GM18870 (cell line): ENCODE results near the gene MPP3.

Source experiments
- ATAC-seq: cut with Tn5 transposase; IDR thresholded peaks from one replicate; pipeline ENCODE4 v1.9.1; 2021; ENCODE audit warnings: moderate library complexity; ENCODE audit not compliant: unreplicated experiment

The MPP3 gene

DNA sequence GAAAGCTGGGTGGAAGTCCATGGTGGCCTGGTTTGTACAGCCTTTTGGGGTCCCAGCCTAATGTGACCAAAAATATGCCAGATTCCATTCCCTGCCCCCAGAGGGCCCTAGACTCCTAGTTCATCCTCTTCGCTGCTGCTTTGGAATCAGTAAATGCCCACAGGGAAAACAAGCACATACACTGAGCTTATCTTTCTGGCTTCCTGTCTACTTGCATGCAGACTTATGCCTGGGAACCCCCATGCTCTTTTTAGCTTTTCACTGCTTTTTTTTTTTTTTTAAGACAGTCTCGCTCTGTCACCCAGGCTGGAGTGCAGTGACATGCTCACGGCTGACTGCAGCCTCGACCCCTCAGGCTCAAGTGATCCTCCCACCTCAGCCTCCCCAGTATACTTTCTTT is 7.9 kb upstream of the MPP3 start:
- ATAC-seq, result no peak

DNA sequence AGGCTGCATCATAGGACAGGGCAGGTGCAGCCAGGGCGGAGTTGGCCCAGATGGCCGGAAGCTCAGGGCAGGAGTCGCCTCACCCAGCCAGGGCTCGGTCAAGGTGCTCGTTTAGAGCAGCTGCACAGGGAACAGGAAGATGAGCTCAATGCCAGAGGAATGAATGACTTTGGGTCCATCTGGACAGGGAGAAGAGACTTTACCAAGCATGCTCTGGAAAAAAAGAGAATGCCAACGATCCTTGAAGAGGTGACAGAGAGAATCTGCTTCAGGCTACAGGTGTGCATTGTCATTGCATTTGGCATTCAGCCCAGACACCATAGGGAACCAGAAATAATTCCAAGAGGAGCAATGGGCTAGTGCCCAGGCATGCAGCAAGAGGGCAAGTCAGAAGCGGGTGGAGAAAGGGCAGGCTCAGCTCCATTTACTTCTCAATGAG is 6.7 kb upstream of the MPP3 start:
- no peak for ATAC-seq

DNA sequence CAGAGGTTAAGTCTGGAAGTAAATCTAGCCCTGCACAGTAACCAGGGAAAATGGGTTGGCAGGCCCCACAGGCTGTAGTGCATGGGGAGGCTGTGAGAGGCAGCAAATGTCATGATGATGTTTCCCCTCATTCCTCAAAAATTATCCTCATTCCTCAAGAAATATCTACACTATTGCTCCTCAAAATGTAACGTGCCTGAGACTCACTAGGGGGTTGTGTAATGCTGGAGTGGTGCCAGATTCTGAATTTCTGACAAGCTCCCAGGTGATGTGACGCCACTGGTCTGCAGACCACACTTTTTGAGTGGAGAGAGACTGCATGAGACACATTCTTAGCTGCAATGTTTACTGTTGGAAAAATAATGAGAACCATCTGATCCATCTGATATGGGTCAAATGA is 1.2 kb upstream of the MPP3 start:
- ATAC-seq, result no peak

DNA sequence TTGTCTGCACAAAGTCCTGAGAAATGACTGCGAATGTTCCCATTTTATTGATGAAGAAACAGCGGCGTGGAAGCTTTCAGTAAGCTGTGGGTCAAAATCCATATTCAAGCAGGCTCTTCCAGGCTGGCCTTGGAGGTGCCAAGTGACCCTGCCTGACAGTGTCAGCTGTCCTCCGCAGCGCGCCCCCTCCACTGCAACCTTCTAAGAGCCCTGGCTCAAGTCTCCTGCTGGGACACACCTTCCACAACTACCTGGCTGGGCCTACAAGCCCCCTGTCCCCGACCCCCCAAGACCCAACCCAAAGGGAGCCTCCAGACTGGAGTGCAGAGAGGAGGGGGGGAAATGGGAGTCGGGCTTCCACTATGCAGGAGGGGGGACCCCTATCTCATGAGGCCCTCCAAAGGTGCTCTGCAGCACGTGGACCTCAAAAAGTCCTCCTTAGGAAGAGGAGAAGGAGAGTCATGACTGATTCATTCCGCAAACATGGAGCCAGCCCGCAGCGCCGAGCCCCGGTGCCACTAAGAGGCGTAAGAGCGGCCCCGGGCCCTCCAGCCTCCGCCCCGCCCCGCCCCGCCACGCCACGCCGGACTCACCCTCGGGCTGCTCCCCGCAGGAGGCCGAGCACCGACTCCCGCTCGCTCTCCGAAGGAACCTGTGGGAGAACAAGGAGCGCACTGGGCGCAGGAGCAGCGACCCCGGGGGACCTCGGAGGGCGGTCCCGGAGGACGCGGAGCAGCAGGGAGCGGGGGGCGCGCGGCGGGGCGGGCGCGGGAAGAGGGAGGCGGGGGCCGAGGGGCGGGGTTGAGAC is 574 bp downstream of the MPP3 start:
- ATAC-seq, result no peak

DNA sequence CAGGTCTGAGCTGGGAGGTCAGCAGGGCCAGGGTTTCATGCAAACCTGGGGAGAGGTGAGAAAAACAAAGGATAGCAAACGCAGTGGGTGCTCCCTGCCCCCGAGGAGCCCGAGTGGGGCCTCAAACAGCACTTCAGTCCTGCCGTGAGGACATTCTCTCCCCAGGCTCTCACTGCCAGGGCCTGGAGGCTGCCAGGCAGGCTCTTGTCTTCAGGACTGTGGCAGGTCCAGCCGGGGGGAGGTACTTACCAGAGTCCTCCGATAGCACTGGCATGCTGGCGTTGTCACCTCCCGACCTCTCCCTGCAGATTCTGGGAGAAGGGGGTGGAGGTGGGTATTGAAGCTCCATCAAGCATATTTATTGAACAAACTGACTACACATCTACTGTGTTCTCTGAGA is 1.3 kb downstream of the MPP3 start:
- no peak for ATAC-seq

DNA sequence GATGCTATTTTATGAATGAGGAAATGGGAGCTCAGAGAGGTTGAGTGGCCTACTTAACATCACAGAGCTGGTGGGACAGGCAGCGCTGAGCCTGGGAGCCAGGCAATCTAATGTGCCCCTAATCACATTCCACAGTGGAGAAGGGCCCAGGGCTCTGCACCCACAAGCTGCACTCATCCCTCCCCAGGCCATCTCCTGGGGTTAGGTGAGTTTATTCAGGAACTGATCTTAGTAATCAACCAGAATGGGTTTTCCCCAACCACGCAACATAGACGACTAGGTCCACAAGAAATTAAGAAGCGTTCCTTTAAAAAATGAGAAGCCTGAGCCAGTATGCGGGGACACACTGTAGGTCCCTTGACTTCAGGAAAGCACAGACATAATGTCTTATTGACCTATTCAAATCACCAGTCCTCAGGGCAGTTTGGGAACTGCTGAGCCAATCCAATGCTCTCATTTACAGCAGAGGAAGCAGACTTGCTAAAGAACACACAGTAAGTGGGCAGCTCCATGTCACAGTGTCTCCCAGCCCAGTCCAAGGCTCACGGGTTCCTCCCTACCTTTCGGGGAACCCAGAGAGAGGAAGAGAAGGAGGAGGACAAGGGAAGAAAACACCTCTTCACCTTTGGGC is 2.3 kb downstream of the MPP3 start:
- no peak for ATAC-seq

DNA sequence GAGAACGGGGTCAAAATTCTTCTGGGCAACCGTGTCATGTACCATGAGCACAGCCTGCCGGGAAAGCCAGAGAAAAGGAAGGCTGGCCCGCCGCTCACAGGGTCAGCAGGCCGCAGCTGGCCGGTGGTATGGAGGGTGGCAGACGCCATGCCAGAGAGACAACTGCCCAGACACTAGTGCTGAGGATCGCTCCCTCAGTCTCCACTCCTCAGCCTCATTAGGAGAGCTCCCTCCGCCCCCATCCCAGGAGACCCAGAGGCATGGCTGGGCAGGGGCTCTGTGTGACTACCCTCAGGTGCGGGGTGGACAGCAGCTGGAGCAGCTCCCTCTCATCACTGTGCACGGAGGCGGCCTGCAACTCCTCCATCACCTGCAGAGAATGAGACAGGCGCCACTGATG is 3.2 kb downstream of the MPP3 start:
- ATAC-seq, result no peak

DNA sequence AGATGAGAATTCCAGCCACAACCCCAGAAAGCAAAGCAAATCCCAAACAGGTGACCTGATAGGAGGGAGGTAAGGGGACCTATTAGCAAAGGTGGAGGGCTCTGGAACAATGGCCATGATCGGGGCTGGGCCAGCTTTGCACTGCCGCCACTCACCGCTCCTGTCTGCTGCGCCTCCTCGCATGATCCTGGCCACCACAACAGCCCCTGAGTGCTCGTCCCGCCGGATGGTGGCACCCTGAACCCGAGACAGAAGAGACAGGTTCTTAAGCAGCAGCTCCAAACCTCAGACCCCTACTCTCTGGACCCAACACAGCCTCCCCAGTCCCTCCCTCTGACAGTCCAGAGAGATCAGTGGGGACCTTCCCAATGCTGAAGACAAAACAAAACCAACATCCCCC is 5.3 kb downstream of the MPP3 start:
- no peak for ATAC-seq

DNA sequence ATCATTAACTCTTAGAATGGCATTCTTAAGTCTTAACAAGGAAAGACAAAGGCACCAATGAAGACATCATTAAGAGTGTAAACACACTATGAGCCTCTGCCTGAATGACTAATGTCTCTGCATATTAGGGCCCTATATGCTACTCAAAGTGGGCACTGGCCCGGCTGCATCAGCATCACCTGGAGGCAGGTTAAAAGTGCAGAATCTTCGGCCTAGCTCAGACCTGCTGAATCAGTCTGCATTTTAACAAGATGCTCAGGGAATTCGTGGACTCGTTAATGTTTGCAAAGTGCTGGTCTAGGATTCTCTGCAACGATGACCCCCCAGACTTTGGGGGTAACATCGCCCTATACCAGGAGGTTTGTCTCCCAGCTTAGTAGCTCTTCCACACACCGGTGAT is 6.7 kb downstream of the MPP3 start:
- ATAC-seq, result no peak

DNA sequence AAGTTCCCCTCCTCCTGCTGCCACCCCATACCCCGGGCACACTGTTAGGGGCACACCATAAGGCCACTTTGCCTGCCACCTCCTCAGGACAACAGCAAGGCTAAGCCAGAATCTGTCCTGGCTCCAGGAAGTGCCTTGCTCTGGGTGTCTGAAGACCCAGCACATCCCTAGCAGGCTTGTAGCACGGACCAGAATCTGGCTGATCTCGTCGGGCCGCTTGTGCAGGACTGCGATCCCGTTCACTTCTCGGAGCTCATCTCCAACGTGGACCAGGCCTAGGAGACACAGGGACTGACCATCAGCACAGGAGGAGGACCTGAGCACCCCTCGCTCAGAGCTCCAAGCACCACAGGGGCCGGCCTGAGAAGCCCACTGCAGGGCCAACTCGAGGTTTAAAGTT is 7.4 kb downstream of the MPP3 start:
- ATAC-seq, result no peak

DNA sequence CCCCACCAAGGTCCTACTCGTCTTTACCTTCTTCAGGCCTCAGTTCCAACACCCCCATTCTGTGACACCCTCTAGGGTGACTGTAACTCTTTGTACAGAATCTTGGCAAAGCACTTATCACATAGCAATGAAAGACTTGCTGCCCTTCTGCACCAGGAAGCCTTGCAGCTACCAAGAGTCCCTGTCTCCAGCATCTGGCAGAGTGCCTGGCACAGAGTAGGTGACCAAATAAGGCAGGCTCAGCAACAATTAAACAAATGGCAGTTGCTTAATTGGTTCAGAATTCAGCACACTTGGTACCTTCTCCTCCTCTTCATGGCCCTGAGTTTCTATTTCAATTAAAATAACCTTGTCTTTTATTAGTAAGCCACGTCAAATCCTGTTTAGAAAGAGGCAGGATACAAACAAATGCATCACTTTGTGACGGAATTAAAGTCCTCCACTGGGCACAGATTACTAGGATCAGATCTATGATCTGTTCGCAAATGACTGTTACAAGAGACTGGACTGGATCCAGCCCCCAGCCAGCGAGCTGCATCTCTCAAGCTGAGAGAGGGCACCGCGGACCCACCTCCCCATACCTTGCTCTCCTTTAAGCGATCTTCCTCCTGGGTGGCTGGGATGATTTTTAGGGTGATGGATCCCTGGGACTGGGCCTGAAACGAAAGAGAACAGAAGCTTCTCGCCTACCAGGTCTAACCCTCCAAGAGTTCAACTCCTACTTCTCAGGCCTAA is 9.4 kb downstream of the MPP3 start:
- ATAC-seq, result no peak

DNA sequence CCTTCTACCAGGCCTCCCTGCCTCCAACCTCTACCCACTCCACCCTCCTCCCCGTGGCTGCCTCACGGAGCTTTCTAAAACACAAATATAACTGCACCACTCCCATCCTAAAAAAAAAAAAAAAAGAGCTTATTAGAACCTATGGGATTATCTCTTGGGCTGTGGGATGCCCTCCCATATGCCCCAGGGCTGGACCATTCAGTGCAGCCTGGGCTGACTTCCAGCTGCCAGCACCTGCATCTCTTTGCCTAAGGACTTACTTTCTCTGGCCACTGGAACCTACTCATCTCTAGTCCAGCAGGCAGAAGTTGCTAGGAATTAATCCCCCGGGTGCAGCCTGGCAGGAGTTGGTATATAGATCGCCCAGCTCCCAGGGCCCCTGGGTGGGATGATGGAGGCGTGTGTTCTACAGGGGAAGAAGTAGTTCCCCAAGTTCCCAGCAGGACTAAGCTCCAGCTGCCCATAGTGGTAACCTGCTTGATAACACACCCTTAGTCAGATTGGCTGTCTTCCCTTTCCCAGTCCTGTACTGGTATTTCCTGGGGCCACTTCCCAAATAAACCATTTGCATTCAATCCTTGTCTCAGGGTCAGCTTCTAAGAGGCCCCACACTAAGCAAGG is 10.3 kb downstream of the MPP3 start:
- no peak for ATAC-seq

DNA sequence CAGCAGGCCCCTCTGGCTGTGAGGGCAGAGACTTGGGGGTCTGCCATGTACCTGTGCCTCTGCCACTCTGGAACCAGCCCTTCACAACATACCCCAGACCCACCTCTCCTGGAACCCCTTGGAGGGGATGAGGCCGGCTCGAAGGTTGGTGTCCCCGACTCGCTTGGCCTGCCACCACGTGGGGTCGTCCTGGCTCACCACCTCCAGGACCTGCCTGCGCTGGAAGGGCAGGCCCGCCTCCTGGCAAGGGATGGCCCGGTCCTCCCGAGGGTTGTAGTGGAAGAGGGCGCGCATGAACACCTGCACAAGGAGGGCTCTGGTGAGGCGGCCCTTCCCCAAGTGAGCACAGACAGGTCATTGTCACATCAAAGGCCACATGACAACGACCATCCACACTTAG is 12.2 kb downstream of the MPP3 start:
- ATAC-seq, result no peak

DNA sequence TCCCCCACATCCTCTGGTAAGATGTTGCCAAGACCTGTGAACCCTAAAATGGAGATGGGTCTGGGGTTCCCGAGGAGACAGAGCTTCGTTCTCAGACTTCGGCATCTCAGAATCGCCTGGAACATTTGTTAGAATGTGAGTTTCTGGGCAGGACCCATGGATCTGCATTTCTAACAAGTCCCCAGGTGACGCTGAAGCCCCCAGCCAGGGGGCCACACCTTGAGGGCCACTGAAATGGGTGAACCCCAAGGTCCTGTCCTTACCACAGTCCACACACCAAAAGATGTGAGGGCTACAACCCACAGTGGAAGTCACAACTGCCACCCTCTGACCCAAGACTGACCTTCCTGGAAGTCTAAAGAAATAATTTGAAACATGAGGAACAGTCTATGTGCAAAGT is 14.0 kb downstream of the MPP3 start:
- no peak for ATAC-seq

DNA sequence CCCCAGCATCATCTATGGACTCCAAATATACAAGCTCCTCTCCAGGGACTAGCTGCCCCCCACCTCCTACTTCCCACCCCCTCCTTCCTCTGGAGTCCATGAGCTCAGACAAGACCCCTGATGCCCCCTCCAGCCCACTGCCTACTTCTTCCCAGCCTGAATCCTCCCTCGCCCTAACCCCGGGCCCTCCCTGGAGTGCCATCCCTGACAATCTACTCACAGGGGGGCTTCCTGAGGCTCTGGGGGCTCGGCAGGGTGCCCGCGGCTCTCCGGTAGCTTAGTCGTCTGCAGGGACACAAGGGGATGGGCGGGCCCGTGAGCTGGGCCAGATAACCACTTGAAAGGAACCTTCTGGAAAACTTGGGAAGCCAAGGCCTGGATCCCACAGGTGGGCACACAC is 15.1 kb downstream of the MPP3 start:
- ATAC-seq, result no peak

DNA sequence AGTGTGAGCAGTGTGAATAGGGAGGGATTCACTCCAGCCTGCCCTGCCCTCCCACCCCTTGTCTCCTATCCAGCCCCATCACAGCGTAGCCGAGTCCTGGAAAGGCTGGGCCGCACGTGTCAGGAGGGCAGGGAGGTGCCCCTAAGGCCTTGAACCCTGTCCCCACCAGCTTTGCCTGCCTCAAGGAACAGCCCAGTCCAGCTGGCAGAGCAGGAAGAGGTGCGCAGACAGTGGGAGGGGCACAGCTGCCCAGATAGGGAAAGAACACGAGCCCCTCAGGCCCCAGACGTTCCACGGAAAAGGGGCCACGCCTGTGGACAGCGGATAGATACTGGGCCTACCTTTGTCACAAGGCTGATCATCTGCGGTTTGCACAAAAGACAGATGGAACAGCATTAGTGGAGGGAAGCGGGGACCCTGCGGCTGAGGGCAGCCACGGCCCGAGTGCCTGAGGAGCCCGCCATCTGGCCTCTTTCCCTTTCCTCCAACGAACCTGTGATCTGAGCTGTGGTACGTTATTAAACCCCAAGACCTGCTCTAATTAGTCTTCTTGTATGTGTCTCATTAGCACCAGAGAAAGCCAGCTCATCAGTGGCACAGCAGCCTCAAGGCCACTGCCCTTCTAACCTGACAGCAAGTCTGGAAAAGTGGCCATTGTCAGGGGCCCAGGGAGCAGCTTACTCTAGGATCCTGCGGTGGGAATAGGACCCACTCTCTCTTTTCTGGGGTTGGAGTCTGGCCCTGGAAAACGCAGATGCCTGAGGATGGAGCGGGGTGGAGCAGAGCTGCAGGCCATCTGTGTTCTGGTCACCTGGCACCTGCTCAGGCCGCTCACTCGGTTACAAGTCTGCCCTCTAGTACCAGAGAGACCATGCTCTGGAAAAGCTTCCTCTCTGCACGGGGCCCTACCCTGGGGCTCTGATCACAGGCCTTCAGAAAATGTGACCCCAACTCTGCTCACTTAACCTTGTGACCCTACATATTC is 16.3 kb downstream of the MPP3 start:
- no peak for ATAC-seq

DNA sequence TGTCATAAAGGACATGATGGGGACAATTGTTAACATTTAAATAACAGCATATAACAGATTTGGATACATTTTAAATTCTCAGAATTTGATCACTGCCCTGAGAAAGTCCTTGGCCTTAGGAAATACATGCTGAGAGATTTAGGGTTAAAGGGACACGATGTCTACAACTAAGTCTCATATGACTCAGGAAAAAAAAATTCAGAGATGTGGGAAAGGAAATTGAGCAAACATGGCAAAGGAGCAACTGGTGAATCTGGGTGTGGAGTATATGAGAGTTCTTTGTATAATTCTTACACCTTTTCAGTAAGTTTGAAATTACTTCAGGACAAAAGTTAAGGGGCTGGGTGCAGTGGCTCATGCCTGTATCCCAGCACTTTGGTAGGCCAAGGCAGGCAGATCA is 18.2 kb downstream of the MPP3 start:
- no peak for ATAC-seq

DNA sequence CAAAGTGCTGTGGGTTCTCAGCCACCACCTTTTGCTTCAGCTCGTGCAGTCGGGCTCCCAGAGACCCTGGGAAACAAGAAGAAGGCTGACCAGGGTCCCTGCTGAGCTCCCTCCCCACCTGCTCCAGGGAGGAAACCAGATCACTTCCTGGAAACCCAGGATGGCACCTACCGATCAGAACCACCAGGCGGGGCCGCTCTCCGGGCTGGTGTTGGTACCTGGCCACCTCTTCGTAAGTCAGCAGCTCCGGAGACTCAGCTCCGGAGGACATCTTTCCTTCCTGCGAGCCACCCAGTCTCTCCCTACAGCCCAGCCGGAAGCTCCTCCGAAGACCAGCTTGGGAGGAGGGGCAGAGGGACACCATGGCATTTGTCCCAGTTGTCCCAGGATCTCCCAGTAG is 18.9 kb downstream of the MPP3 start:
- ATAC-seq, result no peak

DNA sequence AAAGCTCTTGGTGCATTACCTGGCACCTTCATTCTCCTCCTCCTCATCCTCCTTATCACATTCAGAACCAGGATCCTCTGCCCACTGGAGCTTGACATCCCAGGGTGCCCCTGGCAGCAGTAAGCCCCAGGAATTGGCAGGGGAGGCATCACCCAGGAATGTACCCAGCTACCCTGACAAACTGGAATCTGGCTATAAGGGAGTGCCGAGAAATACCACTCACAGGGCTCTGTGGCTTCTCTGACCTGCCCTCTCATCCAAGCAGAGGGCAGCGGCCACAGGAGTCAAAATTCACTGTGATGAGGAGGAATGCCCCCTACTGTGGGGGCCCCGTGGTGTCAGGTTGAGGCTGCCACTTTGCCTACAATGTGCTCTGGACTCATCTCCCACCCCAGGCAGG is 19.6 kb downstream of the MPP3 start:
- no peak for ATAC-seq
